Kidney capillary endothelial cell (primary cell): ENCODE data around the gene SHISA2.
A peak's percentile ranks its signal among the peaks of the same experiment; 100 is the strongest.

Experiments used
- DNase-seq: peaks from one replicate; pipeline ENCODE4 v3.0.0-alpha.2; 2018; ENCODE audit warnings: low spot score

Gene SHISA2

DNA sequence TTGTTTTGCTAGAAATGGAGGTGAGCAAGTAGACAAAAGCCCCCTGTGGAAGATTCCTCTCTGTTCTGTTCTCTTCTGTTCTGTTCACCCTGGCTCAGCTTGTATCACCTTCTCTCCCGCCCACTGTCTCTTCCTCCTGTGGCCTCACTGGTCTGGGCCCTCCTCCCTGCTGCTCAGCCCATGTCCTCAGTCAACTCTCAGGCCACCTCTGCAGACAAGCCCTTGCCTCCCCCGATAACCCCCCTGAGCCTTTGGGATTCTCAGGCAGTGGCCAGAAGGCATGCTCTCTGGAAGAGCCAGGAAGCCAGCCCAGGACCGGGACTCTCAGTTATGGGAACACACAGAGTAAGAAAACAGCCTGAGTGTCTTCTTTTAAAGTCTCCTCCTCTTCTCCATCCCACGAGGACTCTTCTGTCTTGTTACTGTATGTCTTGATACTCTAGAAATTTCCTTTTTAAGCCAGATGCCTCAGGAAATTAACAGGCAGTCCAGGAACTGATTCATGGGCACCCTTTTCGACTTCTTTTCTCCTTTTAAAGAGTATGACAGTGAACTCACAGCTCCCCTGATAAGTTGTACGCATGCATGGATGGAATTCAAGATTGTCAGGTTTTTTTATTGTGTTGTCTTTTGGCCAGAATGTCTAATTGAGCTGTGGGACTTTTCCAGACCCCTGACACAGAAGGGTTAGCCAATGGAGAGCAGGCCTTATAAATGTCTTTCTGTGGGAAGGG lies 33.7 kb downstream of the SHISA2 start:
- DNase-seq = peak; percentile 81

DNA sequence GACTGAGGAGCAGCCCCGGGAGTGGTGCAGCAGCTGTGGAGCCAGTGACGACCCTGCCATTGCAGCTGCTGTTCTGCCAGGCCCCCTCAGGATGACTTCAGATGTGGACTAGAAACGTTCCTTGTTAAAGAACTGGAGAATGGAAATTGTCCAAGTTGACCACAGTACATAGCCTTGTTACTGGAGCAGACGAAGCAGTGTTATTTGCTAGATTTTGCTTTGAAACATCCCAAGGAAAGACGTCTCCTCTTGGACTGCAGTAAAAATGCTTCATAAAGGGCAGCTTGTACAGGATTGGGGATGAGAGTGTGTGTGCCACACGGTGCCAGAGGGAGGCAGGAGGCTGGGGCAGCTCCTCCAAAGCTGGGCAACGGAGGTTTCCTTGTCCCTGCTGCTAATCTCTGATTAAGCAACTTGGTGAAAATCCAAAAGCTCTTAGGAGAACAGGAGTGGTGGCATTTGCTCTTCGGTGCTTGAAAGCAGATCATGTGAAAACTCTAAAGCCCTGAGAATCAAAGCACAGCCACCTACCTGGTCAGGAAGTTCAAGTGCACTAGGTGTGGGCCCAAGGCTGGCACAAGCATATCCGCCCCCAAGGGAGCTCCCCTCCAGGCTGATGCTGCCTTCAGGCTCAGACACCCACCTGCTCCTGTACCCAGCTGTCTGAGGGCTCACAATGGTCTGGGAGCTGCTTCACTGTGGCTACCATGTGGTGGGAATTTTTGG lies 34.5 kb downstream of the SHISA2 start:
- DNase-seq = no peak

DNA sequence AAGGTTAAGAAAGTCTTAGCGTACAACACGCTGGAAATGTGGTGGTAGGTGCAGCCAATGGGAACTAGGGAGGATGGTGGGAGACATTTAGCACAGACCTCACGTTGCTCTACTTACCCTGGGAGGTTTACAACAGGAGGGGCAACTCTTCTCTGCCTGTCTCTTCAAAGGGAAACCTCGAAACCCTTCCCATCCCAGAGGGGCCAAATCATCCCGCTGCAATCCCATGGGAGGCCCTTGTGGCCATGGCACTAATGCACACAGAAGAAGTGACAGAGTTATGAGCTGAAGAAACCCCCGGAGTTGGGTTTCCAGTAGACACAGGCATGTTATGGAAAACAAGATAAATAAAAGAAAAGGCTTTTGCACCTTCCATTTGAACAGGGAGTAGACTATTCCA lies 35.6 kb downstream of the SHISA2 start:
- no peak for DNase-seq

DNA sequence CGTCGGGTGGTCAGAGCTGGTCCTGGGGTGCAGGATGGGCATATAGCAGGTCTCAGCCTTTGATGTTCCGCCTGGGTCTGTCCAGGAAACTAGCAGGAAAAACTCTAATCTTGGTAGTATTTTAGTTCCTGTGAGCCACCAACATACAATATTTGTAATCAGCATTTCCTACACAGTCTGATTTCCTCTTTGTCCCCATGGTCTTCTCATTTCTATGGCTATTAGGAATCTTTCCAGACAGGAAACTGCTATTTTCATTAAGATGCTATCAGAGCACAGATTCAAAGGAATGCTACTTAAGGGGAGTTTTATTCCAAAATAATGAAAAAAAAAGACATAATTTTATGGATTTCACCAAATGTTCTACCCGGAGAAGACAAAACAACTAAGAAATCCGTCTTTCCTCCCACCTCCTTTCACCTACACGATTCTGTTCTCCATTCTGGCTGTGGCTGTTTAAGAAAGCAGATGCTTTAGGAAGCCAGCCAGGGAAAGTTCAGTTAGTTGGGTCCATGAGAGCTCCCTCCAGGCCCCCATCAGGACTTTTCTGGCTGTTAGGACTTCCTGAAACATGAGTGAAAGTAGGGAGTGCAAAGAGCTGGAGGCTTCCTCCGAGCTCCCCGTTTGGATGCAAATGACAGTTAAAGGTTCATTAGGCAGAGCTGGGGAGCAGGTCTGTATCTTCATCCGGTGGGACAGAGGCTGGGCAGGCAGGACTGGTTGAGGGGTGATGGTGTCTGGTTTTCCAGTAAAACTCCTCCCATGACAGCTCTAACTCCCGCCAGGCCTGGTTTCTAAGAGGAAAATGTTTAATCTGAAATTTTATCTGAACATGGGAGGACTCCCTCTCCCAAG lies 36.3 kb downstream of the SHISA2 start:
- peak; percentile 81 for DNase-seq

DNA sequence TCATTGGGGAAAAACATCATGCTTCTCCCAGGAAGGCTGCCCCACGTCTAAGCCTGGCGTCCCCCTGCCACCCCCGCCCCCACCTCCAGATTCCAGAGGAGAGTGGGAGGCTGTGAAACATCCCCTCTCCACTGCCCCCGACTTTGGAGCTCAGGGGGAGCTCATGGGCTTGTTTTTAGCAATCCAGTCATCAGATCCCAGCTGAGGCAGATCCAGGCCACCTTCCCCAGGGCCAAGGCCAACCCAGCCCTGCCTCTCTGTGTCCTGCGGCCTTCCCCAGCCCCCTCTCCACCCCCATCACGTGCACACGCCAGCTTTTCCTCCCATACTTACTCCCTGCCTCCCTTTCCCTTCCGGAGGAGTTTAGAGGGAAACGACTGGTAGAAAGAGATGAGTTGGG lies 38.8 kb downstream of the SHISA2 start:
- DNase-seq = no peak

DNA sequence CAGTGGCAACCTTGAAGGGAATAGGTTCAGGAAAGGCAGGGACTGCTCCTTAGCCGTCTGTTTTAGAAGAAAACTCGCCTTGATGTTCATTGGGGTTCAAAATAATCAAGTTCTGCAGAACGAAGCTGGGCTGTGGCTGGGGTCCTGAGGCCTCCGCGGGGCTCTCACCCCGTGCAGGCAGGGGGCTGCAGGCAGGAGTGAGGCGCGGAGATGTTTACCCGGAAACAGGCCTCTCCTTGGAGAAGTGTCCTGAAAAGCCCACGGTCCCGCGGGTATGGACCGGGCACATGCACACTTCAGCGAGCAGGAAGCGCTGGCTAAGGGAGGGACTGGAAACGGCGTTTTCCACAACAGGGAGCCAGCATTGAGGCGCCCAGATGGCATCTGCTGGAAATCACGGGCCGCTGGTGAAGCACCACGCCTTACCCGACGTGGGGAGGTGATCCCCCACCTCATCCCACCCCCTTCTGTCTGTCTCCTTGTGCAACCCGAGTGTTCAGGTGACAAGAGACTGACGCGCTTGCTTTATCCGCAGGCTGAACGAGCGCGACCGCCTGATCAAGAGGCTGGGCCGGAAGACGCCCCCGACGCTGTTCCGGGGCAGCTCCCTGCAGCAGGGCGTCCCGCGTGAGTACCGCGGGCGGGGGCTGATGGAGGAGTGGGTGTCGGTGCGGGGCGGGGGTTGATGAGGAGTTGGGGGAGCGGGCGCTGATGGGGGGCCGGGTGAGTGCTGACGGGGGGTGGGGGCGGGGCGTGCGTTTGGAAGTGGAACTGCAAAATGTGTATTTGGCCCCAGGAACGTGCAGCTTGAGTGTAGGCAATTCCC lies 39.6 kb downstream of the SHISA2 start:
- DNase-seq = no peak

DNA sequence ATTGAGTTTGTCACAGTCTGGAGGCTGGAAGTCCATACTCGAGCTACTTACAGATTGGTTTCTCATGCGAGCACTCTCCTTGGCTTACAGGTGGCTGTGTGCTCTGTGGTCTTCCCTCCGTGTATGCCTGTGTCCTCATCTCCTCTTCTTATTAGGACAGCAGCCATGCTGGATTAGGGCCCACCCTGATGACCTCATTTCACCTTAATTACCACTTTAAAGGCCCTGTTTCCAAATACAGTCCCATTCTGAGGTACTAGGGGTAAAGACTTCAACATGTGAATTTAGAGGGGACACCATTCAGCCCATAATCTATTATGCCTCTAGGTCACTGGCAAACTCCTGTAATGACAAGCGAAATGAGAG lies 40.6 kb downstream of the SHISA2 start:
- DNase-seq = no peak

DNA sequence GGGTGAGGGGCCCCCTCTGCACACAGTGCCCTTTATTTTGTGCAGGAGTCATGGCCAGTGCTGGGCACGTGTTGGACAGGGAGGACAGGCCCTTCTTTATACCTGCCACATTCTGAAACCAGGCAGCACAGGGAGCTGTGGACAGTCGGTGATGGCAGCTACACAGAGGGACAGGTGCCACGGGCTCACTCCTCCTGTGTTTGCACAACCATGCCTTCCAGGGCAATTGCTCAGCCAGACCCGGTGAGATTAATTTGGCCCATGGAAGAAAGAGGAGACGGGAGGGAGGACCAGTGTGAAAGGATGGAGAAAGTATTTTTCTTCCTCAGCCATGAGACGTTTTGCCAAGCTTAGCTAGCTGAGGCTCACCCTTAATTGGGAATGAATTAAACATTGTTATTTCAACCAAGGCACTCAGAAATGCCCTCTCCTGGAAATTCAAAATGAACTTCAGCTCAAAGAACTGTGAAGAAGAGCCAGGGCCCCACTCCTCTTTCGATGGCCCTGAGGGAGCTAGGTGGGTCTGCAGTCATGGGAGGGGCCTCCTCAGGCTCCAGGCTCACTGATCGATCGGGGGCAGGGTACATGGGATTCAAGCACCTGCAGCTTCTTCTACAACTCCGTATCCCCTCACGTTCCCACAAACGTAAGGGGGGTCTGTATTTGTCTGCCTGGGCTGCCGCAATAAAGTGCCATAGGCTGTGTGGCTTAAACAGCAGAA lies 41.2 kb downstream of the SHISA2 start:
- DNase-seq = no peak

DNA sequence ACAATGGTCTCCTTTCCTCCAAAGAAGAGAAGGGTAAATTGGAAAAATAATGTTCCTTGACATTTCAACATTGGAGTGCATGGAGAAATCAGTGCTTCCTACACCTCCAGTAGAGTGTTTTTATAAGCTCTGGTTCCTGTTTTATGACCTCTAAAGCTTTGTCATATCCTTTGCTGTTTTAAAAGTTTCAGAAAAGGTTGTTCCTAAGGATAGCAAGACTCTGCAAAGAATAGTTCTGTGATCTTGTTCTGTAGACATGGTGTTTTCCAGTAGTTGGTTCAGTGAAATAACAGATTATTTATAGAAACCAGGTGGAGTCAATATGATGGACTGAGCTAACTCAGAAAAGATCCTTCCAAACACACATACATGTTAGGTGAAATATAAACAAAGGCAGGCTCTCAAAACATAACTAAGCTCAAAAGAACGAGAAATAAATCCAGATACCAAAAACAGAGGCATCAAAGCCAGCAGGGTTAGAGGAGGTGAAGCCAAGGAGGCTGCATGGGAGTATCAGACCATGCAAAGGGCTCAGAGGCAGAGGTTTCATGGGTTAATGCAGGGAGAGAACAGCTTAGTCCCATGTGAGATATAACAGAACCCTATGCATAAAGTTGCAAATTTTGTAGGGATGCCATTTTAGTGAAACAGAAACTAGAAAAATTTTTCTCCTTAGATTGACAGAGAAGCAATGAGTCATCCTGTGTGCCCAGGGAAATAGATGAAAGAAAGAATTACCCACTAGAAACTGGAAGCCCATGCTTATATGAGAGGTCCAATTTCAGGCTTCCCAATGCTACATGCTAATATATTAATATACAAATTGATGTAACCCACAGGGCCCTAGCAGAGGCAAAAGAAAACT lies 44.3 kb downstream of the SHISA2 start:
- DNase-seq = no peak
